BLaER1 treated with 17β-estradiol and CSF1 and Interleukin-3, amounts not matched to agents 10 nM and 100 nM (cell line): ENCODE measurements around the gene MAT2B.

Source experiments
- H3K27ac ChIP-seq, 11 experiments: shearing (Covaris generic); formaldehyde crosslinking; 2 replicates each; pipeline ENCODE4 v1.8.1; 2022
- H3K27me3 ChIP-seq, 11 experiments: shearing (Covaris generic); formaldehyde crosslinking; 2 replicates each; pipeline ENCODE4 v1.8.1; 2022
- H3K36me3 ChIP-seq, 11 experiments: shearing (Covaris generic); formaldehyde crosslinking; 2 replicates each; pipeline ENCODE4 v1.8.1; 2022
- H3K4me1 ChIP-seq, 10 experiments: shearing (Covaris generic); formaldehyde crosslinking; 2 replicates each; pipeline ENCODE4 v1.8.1; 2022
- H3K4me2 ChIP-seq, 11 experiments: shearing (Covaris generic); formaldehyde crosslinking; 2 replicates each; pipeline ENCODE4 v1.8.1; 2022
- H3K4me3 ChIP-seq, 10 experiments: shearing (Covaris generic); formaldehyde crosslinking; 2 replicates each; pipeline ENCODE4 v1.8.1; 2022
- H3K9ac ChIP-seq, 11 experiments: shearing (Covaris generic); formaldehyde crosslinking; 2 replicates each; pipeline ENCODE4 v1.8.1; 2022
- H3K9me3 ChIP-seq, 11 experiments: shearing (Covaris generic); formaldehyde crosslinking; replicated peaks in 1 of 11; 2 replicates each; pipeline ENCODE4 v1.8.1; 2022
- H4K20me1 ChIP-seq, 11 experiments: shearing (Covaris generic); formaldehyde crosslinking; 2 replicates each; pipeline ENCODE4 v1.8.1; 2022
- Cebpa-rat ChIP-seq, 11 experiments: shearing (Covaris generic); IDR thresholded peaks; 2 replicates each; pipeline ENCODE4 v1.8.1; 2022

Gene MAT2B

GRCh38 chr5:163505368-163506094 is at the start of gene MAT2B:
Gene MAT2B (plus strand): TSS chr5:163505619. CDS start chr5:163505687, 68 bp downstream.
- Histone ChIP-seq H3K9ac (peak within 1 kb of the TSS; percentile 84 to 98 (median 92)), H3K4me3 (peak within 1 kb of the TSS; percentile 68 to 87 (median 80)), H4K20me1 (peaks cover 17 to 47% (median 46%) of the 10 kb centered on the region in 11 experiments; a peak in 21 of 22 replicates), H3K9me3 (no peaks in the 10 kb centered on the region), H3K27me3 (no peaks in the 10 kb centered on the region), H3K36me3 (peaks cover 0 to 20% (median 4%) of the 10 kb centered on the region in 11 experiments; a peak in 5 of 22 replicates), H3K4me1 (peaks cover 26 to 47% (median 39%) of the 10 kb centered on the region in 10 experiments), H3K4me2 (peak within 1 kb of the TSS; percentile 89 to 98 (median 93)), H3K27ac (peak within 1 kb of the TSS; percentile 83 to 99 (median 94))
- TF ChIP-seq Cebpa-rat (IDR thresholded peaks at IDR 0.05) = no peak

GRCh38 chr5:163456029-163456589 is 49.3 kb upstream of the MAT2B start:
- H3K4me3 ChIP-seq = no peak overlapping the region
- H3K4me1 ChIP-seq = peaks cover 9 to 21% (median 17%) of the 10 kb centered on the region in 10 experiments
- no peak overlapping the region for H3K27ac ChIP-seq
- TF ChIP-seq Cebpa-rat (IDR thresholded peaks at IDR 0.05) = no peak
- H3K9me3 ChIP-seq = no peaks in the 10 kb centered on the region
- no peak overlapping the region for H3K9ac ChIP-seq
- H4K20me1 ChIP-seq = peaks cover 0 to 4% (median 0%) of the 10 kb centered on the region in 11 experiments; a peak in 1 of 22 replicates
- no peak overlapping the region for H3K4me2 ChIP-seq
- H3K27me3 ChIP-seq = no peaks in the 10 kb centered on the region
- H3K36me3 ChIP-seq = peaks cover 40 to 62% (median 53%) of the 10 kb centered on the region in 11 experiments

- H3K4me1 ChIP-seq = peaks cover 9 to 23% (median 18%) of the 10 kb centered on the region in 10 experiments
- H3K27me3 ChIP-seq = no peaks in the 10 kb centered on the region
- 0 out of 22 replicates have a peak overlapping the region, but pooled peaks of 3 of the 11 experiments have one; percentile 5 to 94 (median 89) for H3K4me2 ChIP-seq
- H3K4me3 ChIP-seq = no peak overlapping the region
- H3K27ac ChIP-seq = no peak overlapping the region
- no peak overlapping the region for H3K9ac ChIP-seq
- H3K9me3 ChIP-seq = no peaks in the 10 kb centered on the region
- TF ChIP-seq Cebpa-rat (IDR thresholded peaks at IDR 0.05) = no peak
- no peaks in the 10 kb centered on the region for H4K20me1 ChIP-seq
- H3K36me3 ChIP-seq = peaks cover 36 to 55% (median 46%) of the 10 kb centered on the region in 11 experiments
These were observed 48.6 kb upstream of the MAT2B start for GRCh38 chr5:163456840-163457239.

- TF ChIP-seq Cebpa-rat (IDR thresholded peaks at IDR 0.05) = no peak
These were observed 46.5 kb upstream of the MAT2B start for GRCh38 chr5:163458778-163459385.

GRCh38 chr5:163459462-163459818 is 46.0 kb upstream of the MAT2B start:
- H3K4me3 ChIP-seq = peak overlapping the region; percentile 64 to 83 (median 76)
- H3K9me3 ChIP-seq = no peaks in the 10 kb centered on the region
- peak overlapping the region; percentile 89 to 99 (median 96) for H3K27ac ChIP-seq
- H3K4me2 ChIP-seq = peak overlapping the region; percentile 84 to 95 (median 90)
- H3K4me1 ChIP-seq = peaks cover 21 to 36% (median 28%) of the 10 kb centered on the region in 10 experiments
- TF ChIP-seq Cebpa-rat (IDR thresholded peaks at IDR 0.05) = no peak
- 0 out of 22 replicates have a peak, but pooled peaks cover 0 to 3% (median 0%) of the 10 kb centered on the region in 11 experiments for H4K20me1 ChIP-seq
- H3K9ac ChIP-seq = peak overlapping the region; percentile 88 to 98 (median 94)
- H3K36me3 ChIP-seq = peaks cover 17 to 35% (median 29%) of the 10 kb centered on the region in 11 experiments
- H3K27me3 ChIP-seq = no peaks in the 10 kb centered on the region

More at GRCh38 chr5:163458778-163459385, 46.5 kb upstream of the MAT2B start:
- Histone ChIP-seq H3K4me3 (peak overlapping the region; percentile 64 to 83 (median 76)), H3K4me2 (peak overlapping the region; percentile 84 to 95 (median 90)), H3K36me3 (peaks cover 21 to 35% (median 31%) of the 10 kb centered on the region in 11 experiments), H4K20me1 (no peaks in the 10 kb centered on the region), H3K27ac (peak overlapping the region; percentile 89 to 99 (median 96); a peak in 21 of 22 replicates), H3K4me1 (peaks cover 18 to 36% (median 28%) of the 10 kb centered on the region in 10 experiments), H3K9ac (peak overlapping the region; percentile 88 to 98 (median 94)), H3K27me3 (no peaks in the 10 kb centered on the region), H3K9me3 (no peaks in the 10 kb centered on the region)

DNA sequence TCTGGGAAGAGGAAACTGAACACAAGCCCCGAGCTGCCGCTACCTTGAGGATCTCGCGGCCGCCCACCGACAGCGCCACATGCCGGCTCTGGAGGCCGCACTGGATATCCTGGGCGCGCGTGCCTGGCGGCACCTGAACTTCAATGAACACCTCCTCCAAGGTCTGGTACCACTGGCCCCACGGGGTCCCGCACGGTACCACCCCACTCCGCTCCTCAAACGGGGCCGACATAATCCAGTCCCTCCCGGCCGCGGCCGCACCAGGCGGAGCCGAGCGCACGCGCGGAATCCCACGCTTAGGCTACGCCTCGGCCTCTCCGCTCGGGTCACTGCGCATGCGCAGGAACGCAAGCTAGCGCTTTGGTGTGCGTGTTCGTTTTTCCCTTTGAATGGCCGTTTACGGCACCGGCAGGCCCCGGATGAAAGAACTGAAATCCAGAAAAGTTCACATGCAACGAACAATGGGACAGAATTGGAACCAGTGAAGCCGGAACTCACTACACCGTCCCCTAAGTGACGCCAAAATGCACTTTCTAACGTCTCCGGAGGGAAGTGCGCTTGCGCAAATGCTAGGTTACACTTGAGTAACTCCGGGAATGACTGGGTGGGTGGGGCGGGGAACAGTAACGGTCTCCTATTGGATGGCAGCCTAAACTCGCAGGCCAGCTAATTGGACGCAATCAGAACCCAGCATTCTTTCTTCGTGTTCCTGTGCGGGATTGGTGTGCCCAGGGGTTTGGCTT is 45.4 kb upstream of the MAT2B start, which contains the start of gene NUDCD2:
TSS of gene NUDCD2 (minus strand) at position 284 of the 743 bp plus-strand sequence. CDS start at position 232, 52 bp downstream.
- peak within 1 kb of the TSS; percentile 89 to 99 (median 96) for H3K27ac ChIP-seq
- 0 out of 22 replicates have a peak, but pooled peaks cover 0 to 4% (median 0%) of the 10 kb centered on the region in 11 experiments for H4K20me1 ChIP-seq
- H3K4me1 ChIP-seq = peaks cover 21 to 36% (median 28%) of the 10 kb centered on the region in 10 experiments
- H3K4me3 ChIP-seq = peak within 1 kb of the TSS; percentile 67 to 88 (median 76)
- H3K9me3 ChIP-seq = no peaks in the 10 kb centered on the region
- peak within 1 kb of the TSS; percentile 88 to 99 (median 95) for H3K4me2 ChIP-seq
- TF ChIP-seq Cebpa-rat (IDR thresholded peaks at IDR 0.05) = no peak
- peak within 1 kb of the TSS; percentile 88 to 98 (median 94) for H3K9ac ChIP-seq
- peaks cover 11 to 35% (median 29%) of the 10 kb centered on the region in 11 experiments for H3K36me3 ChIP-seq
- H3K27me3 ChIP-seq = no peaks in the 10 kb centered on the region

DNA sequence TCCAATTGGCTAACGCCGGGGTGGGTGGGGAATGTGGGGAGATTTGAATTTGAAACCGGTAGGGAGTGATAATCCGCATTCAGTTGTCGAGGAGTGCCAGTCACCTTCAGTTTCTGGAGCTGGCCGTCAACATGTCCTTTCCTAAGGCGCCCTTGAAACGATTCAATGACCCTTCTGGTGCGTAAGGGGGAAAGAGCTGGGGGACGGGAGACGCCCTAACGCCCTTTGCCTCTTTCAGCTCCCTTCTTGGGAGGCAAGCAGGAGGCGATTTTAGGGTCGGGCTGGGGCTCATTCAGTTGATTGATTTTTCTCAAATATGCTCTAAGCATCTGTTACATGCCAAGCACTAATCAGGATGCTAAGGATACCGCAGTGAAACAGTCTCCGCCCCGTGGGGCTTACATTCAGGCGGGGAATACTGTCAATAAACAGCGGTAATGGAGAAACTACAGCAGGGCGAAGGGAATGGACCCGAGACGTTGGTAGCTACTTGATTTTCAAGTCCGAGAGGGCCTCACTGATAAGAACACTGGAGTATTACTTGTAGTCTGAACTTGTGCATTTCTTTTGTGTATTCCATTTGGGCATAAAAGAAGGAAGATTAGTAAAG is 44.8 kb upstream of the MAT2B start, which contains the start of gene HMMR:
TSS of gene HMMR (plus strand) at position 71 of the 610 bp plus-strand sequence. CDS start at position 132, 61 bp downstream.
- TF ChIP-seq Cebpa-rat (IDR thresholded peaks at IDR 0.05) = no peak
- Histone ChIP-seq H3K27me3 (no peaks in the 10 kb centered on the region), H3K4me2 (peak within 1 kb of the TSS; percentile 88 to 99 (median 95)), H4K20me1 (0 out of 22 replicates have a peak, but pooled peaks cover 0 to 4% (median 0%) of the 10 kb centered on the region in 11 experiments), H3K27ac (peak within 1 kb of the TSS; percentile 89 to 99 (median 96)), H3K36me3 (peaks cover 5 to 35% (median 29%) of the 10 kb centered on the region in 11 experiments), H3K4me1 (peaks cover 21 to 36% (median 28%) of the 10 kb centered on the region in 10 experiments), H3K9ac (peak within 1 kb of the TSS; percentile 88 to 98 (median 94)), H3K9me3 (no peaks in the 10 kb centered on the region), H3K4me3 (peak within 1 kb of the TSS; percentile 67 to 88 (median 76))
